Measurements from ENCODE around the gene OR5H1. TPM values are rescaled to one million over a fixed set of nuclear protein-coding genes. Genes with fewer than 3 reads are reported as not detected.
"Not testable (repeated sequence)": the region's sequence is repeated elsewhere in the genome, so short reads cannot be mapped to it uniquely, and the experiment has no call there.

OR5H1 gene
- not detected for total RNA-seq
- long read RNA-seq, result 0 reads

DNA sequence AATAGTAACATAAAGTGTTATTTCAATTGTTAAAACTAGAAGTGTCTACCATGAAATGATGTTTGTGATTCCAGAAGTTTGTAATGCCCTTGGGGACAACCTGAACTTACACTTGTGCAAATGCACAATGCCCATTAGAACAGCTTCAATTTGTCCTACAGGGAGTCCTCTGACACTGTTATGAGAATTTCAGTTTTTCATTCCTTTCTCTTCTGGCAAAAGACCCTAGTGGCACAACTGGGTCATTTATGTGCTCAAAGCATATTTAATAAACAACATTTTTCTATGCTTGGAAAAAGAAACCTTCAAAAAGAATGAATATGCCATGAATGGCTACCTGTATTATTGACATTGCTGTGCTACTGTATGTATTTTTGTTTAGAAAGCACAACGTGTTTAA, at the start of gene OR5H1:
Gene OR5H1 (plus strand): TSS at position 301 of the 400 bp plus-strand sequence. CDS start 1,977 bp downstream, outside the sequence.
- intact Hi-C loops (cut with DNase I), result no loop called here
- DNase-seq, result no peak
- ATAC-seq, result no peak

DNA sequence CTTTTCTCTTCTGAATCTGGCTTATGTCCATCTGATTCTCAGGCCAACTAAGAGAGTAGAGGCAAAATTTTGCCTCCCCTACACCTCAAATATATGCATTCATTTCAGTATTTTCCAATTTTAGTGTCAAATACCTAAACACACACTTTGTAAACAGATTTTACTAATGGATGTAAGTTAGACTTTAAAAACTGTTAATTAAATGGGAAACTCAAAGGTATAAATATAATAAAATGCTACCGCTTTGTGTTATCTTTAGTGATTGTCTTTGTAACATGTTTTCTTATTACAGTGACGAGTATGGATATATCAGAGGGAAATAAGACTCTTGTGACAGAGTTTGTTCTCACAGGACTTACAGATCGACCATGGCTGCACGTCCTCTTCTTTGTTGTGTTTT, 43.6 kb upstream of the OR5H1 start, which contains the start of gene OR5AC2:
Gene OR5AC2 (plus strand): TSS at position 301 of the 400 bp plus-strand sequence. CDS start 0 bp downstream, at position 301.
- no peak for ATAC-seq
- DNase-seq, result no peak
- intact Hi-C loops (cut with DNase I), result no loop called here

DNA sequence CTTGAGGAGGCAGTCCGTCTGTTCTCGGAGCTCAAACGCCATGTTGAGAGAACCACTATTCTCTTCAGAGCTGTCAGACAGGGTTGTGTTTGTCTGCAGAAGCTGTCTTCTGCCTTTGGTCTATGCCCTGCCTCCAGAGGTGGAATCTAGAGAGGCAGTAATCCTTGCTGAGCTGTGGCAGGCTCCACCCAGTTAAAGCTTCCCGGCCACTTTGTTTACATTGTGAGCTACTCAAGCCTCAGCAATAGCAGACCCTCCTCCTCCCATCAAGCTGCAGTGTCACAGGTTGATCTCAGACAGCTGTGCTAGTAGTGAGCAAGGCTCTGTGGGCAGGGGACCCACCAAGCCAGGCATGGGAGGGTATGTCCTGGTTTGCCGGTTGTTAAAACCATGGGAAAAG, 34.6 kb upstream of the OR5H1 start:
- no peak for ATAC-seq
- no peak for DNase-seq
- intact Hi-C loops (cut with DNase I), result no loop called here

DNA sequence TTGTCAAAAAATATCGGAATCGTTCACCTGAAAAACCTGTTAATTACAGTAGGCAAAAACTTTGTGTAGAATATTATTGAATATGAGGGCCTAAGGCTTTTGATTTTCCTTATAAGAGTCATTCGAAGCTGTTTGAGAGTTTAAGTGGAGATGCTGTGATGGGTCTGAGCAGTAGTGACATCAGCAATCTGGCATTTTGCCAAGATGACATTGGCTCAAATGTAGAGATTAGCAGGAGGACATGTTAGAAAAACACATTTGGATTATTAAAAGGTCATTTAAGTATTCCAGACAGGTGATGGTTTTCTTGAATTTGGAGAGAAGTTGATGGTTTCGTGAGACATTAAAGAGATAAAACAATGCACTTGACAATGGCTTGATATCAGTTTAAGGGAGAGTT, 30.7 kb upstream of the OR5H1 start:
- ATAC-seq, result no peak
- intact Hi-C loops (cut with DNase I), result no loop called here
- DNase-seq, result no peak

DNA sequence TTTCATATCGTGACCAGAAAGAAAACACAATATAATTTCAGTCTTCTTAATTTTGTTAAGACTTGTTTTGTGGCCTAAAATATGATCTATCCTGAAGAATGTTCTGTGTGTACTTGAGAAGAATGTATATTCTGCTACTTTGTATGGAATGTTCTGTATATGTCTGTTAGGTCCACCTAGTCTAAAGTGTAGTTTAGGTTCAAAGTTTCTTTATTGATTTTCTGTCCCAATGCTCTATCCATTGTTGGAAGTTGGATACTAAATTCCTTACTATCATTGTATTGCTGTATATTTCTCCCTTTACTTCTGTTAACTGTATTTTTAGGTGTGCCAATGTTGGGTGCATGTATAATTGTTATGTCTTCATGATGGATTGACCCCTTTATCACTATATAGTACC, 22.4 kb upstream of the OR5H1 start:
- intact Hi-C loops (cut with DNase I), result no loop called here
- DNase-seq, result no peak
- no peak for ATAC-seq

DNA sequence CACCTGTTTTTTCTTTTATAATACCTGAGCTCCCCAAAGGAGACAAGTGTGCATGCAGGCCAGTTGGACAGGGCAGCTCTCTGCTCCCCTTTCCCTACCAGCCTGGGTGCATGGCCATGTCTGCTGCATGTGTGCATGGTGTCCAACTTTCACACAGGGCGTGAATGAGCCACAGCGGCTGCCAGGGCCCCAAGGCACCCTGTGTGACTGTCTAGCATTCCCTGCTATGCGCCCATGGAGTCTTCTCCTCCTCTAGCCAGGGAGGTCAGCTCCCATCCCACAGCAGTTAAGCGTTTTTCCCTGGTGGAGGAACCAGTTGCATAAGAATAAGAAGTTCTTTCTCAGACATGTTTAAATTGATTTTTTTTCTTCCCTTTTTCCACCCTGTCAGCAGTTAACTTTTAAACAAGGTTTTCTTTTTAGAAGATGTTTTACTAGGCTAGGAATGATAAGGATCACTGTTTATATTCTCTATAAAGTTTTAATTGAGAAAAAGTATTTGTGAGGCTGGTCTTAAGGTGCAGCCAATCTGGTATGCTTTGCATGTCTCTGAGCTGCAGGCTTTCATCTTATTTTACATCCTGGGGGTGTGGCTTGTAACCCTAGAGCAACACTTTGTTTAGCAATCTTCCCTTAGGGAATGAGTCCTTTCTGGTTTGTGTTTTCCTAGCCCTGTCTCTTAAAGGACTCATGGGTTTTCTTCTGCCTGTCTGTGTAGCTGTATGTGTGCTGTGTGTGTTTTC, 20.5 kb upstream of the OR5H1 start:
- intact Hi-C loops (cut with DNase I), result no loop called here
- ATAC-seq (no peak), DNase-seq (no peak)

DNA sequence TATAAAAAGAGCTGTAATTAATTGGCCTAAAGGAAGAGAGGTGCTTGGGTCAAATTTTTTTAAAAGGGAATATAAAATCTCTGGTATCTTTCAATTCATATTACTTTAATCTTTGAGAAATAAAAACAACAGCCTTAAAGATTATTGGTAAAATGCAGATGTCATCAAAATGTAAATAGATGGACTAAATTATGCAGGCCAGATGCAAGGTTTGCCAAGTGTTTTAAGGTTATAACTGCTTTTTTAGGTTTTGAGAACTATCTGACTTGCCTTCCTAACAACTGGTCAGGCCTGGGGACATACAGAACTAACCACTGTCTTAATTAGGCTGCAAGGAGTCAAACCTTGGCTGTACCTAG, 20.0 kb upstream of the OR5H1 start:
- no peak for DNase-seq
- no peak for ATAC-seq
- intact Hi-C loops (cut with DNase I), result no loop called here

DNA sequence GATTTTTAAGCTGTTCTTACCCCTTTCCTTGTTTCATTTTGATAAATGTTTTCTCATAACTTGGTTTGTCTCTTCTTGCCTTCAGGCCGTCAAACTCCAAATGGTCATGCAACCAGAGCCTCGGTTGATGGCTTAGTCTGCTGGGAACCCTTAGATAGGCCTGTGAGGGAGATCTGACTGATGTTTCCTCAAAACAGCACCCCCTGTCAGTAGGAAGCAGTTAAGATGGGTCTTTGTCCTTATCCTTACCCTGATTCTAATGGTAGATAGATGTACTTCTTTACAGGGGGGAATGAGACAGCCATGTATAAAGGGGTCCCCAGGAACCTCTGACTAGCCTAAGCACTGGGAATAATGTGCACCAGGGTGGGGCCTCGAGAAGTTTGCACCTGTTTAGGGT, 16.3 kb upstream of the OR5H1 start:
- intact Hi-C loops (cut with DNase I), result no loop called here

DNA sequence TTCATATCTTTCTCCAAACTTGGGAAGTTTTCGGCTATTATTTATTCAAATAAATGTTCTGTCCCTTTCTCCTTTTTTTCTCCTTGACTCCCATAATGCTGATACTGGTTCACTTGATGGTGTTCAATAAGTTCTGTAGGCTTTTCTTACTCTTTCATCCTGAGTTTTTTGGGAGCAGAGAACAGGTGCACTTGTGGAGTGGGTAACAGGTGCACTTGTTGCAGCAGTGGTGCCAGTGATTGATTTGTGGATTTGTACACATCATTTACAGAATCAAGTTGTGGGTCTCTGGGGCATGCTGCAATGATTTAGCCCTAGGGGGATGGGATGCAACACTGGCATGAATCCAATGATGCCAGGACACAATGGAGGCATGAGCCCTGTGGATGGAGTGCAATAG, 14.8 kb upstream of the OR5H1 start:
- intact Hi-C loops (cut with DNase I), result no loop called here
- ATAC-seq, result no peak
- DNase-seq, result no peak

More for the DNA sequence above, 16.3 kb upstream of the OR5H1 start:
- DNase-seq, result no peak
- no peak for ATAC-seq

DNA sequence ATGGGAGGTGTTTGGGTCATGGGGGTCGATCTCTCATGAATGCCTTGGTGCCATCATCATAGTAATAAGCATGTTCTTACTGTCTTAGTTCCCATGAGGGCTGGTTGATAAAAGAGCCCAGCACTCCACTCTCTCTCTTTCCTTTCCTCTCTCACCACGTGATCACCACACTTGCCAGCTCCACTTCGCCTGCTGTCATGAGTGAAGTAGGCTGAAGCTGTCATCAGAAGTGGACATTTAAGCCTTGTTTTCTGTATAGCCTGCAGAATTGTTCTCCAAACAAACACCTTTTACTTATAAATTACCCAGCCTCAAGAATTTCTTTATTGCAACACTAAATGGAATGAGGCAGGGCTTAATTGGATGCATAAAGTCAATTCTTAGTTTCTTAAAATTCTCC, 6.1 kb downstream of the OR5H1 start:
- DNase-seq, result no peak
- no peak for ATAC-seq
- intact Hi-C loops (cut with DNase I), result no loop called here

DNA sequence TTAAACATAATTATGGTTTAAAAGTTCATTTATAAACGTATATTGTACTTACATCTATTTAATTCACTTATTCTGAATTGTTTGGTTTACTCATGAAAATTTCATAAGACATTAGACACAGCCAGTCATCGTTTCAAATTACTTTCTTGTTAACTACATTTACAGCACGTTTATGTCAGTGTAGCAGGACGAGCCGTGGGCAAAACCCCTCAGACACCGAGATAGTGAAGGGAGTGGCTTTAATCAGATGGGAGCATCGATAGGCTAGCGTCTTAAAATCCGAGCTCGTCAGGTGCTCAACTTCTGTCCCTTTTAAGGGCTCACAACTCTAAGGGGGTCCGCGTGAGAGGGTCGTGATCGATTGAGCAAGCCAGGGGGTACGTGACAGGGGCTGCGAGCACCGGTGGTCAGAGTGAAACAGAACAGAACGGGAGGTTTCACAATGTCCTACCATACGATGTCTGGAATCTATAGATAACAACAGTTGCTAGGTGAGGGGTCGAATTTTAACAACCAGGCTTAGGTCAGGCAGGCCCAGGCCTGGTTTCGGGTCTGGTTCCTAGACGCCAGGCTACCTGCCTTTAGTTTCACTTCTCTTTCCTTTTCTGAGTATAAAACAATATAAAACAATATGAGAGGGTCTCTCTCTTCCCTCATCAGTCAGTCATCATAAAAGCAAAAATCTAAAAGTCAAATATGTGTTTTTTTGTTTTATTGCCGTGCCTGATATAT, 7.5 kb downstream of the OR5H1 start:
- DNase-seq; intact Hi-C loops (cut with DNase I); ATAC-seq: not testable (repeated sequence)

DNA sequence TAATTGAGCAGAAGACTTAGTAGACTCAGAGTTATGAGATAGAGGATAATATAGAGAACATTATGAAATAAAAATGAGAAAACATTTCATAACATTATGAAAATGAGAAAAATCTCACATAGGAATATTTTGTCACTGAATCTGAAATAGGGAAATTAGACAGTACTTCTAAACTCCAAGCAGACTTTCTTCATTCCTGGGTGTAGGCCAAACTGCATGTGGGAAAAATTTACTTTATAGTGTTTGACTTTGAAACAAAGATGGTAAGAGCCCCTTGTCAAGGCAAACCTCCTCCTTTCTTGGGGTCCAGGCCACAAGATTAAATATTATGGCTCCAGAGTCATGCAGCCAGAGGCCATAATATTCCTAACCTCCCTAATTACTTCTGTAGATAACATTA, 10.0 kb downstream of the OR5H1 start:
- intact Hi-C loops (cut with DNase I), result no loop called here

DNA sequence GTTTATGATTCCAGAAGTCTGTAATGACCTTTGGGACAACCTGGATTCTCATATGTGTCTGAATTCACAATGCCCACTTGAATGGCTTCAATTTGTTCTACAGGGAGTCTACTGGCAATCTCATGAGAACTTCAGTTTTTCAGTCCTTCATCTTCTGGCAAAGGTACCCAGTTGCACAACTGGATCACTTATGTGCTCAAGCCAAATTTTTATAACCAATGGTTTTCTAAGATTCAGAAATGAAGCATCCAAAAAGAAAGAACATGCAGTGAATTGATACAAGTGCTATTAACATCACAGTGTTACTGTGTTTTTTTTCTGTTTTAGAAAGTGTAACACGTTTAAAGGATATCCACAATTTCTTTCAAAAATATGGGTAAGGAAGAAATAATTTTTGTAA, 16.7 kb downstream of the OR5H1 start, which contains the start of gene OR5H14:
Gene OR5H14 (plus strand): TSS at position 301 of the 400 bp plus-strand sequence. CDS start 1,907 bp downstream, outside the sequence.
- DNase-seq, result no peak
- ATAC-seq, result no peak
- intact Hi-C loops (cut with DNase I), result no loop called here

More for the DNA sequence above, 10.0 kb downstream of the OR5H1 start:
- no peak for ATAC-seq
- no peak for DNase-seq

DNA sequence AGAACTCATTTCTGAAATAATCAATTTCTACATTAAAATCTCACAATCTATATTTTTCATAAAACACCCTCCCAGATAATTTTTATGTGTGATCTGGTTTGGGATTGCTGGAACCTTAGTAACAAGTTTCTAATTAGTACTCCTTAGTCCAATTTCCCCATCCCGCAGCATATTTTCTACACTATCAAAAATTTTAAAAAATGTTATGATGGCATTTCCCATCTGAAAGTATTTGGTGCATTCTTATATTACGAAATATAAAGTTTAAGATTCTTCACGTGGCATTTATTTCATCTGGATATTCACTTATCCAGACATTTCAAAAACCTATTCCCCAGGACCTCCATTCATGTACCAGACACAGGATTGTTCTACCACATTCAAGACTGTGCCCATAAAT, 18.2 kb downstream of the OR5H1 start:
- intact Hi-C loops (cut with DNase I), result no loop called here
- ATAC-seq (no peak), DNase-seq (no peak)

DNA sequence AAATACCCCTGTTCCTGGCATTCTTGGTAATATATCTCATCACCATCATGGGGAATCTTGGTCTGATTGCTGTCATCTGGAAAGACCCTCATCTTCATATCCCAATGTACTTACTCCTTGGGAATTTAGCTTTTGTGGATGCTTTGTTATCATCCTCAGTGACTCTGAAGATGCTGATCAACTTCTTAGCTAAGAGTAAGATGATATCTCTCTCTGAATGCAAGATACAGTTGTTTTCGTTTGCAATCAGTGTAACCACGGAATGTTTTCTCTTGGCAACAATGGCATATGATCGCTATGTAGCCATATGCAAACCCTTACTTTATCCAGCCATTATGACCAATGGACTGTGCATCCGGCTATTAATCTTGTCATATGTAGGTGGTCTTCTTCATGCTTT, 18.9 kb downstream of the OR5H1 start:
- DNase-seq; ATAC-seq; intact Hi-C loops (cut with DNase I): not testable (repeated sequence)

DNA sequence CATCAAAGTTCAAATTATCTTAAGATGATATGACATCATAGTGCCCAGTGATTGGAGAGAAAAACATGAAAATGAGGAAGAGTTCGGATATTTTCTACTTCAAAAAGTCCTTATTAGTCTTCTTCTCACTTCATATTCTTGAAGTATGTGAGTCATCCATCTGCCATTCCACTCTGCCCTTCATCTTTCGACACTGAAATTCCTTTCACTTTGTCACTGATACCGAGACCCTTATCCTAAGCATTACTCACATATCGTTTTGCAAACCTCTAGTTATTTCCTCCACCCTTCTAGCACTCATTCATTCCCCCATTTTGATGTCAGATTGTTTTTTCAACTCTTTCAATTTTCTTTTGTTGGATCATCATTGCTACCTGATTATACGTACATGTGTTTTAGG, 20.7 kb downstream of the OR5H1 start:
- intact Hi-C loops (cut with DNase I), result loop anchor here in 1 of 2 donors (10.0 kb wide), 1 partner anchor 64 kb away; no protein-coding TSS in a partner anchor
- ATAC-seq (no peak), DNase-seq (no peak)

DNA sequence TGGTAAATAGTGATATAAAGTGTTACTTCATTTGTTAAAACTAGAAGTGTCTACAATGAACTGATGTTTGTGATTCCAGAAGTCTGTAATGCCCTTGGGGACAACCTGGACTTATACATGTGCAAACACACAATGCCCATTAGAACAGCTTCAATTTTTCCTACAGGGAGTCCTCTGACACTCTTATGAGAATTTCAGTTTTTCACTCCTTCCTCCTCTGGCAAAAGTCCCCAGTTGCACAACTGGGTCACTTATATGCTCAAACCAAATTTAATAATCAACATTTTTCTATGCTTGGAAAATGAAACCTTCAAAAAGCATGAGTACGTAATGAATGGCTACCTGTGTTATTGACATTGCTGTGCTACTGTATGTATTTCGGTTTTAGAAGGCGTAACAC, 35.9 kb downstream of the OR5H1 start, which contains the start of gene OR5H15:
Gene OR5H15 (plus strand): TSS at position 301 of the 400 bp plus-strand sequence. CDS start 2,004 bp downstream, outside the sequence.
- intact Hi-C loops (cut with DNase I), result no loop called here
- no peak for DNase-seq
- ATAC-seq, result no peak

DNA sequence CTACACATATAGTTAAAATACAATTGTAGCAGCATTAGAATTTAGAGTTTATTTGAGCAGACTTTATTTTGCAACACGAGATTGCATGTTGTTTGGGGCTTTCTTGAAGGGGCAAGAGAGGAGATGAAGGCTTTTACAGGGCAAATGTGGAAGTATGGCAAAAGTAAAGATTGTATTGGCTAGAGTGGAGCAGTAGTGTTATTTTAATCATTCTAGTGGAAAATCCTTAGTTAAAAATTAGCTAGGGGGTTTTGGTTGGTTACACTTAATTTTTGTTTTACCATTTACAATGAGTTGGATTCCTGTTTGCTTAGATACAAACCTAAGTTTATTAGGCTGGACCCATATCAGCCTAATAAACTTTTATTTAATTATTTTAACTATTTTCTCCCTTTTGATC, 40.5 kb downstream of the OR5H1 start:
- intact Hi-C loops (cut with DNase I), result no loop called here
- DNase-seq (no peak), ATAC-seq (no peak)

DNA sequence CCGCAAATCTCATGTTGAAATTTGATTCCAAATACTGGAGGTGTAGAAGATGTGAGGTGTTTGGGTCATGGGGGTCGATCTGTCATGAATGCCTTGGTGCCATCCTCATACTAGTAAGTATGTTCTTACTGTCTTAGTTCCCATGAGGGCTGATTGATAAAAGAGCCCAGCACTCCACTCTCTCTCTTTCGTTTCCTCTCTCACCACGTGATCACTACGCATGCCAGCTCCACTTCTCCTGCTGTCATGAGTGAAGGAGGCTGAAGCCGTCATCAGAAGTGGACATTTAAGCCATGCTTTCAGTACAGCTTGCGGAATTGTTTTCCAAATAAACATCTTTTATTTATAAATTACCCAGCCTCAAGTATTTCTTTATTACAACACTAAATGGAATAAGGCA, 42.1 kb downstream of the OR5H1 start:
- ATAC-seq, result no peak
- intact Hi-C loops (cut with DNase I), result no loop called here
- DNase-seq, result no peak

DNA sequence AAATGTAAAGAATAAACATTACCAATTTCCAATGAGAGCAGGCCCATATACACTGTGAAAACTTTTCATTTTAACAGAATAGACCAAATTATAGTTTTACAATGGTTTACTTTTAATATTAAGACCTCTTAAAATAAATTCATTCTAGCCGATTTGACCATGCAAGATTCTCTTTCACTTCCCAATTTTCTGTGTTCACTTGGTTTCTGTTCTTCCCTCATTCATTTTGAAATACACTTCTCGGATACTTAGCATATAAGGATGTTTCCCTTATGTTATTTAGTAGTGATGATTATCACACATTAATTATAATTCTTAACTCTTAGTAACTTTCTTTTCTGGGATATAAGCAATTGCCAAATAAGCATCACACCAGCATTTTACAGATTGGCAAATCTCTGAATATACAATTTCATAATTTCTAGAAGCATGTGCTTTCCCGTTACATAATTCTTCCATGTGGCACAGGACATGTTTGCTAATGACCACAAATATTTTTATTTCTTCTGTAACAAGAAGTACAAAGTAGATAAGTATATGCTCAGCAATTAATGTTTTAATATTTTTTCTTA, 49.9 kb downstream of the OR5H1 start:
- intact Hi-C loops (cut with DNase I), result no loop called here
- ATAC-seq (no peak), DNase-seq (no peak)
